ENCODE measurements around the gene VDAC1.
A peak's percentile ranks its signal among the peaks of the same experiment; 100 is the strongest.
"Not testable (repeated sequence)": the region's sequence is repeated elsewhere in the genome, so short reads cannot be mapped to it uniquely, and the experiment has no call there.

The VDAC1 gene

DNA sequence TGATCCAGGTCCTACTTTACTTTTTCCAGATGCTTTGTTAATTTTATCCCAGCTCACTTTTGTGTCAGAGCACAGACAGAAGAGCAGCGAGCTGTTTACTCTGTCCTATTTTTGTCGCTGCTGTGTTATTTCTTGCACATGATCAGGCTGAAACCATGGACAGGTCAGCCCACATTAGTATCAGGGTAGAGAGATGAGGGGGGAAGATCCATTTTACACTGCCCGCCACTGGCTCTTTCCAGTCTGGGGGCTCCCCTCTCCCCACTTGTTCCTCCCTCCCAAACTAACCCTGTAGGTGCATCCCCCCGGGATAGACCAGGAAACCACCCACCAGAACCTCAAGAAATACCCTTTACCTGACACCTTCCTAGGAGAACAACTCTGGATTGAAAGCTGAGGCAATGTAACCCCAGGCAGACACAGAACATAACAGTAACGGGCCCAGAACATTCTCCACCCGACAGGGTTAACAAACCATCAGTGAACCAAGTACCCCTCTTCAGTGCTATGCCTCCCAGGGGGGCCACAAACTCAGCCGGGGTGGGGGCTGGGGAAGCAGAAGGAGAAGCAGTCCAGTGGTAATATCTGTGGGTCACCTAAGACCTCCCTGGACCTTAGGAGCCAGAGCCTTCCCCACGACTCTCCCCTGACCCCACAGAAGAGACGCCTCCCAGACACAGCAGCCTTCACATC lies 10.3 kb downstream of the VDAC1 start:
- no peak for DNase-seq

DNA sequence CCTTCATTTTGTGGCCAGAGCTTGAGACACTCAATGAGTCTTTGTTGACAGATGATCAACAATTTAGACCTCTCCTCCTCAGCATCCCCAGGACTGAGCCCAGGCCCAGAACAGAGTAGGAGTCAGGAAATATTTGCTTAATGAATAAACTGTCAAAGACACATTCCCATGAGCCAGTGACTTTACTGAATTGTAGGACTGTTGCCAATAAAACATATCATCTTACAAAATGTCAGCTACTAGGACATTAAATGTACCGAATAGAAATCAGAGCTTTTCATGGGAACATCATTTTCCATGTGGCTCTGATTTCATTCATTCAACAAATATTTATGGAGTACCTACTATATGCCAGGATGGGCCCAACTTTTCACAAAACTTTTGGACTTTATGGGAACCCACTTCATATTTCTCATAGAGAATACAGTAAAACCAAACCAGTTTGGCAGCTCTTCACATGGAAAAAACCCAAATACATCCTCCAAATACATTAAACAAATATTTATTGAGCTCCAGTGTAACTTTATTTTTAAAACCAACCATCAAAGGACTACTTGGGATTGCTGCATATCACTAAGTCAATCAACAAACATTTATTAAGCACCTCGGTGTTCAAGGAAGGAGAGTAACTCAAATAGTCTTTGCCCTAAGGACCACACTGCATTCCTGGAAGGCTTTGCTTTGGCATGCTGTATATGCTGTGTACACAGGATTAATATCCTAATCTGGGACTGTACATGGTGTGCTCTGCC lies 11.4 kb downstream of the VDAC1 start:
- no peak for DNase-seq

DNA sequence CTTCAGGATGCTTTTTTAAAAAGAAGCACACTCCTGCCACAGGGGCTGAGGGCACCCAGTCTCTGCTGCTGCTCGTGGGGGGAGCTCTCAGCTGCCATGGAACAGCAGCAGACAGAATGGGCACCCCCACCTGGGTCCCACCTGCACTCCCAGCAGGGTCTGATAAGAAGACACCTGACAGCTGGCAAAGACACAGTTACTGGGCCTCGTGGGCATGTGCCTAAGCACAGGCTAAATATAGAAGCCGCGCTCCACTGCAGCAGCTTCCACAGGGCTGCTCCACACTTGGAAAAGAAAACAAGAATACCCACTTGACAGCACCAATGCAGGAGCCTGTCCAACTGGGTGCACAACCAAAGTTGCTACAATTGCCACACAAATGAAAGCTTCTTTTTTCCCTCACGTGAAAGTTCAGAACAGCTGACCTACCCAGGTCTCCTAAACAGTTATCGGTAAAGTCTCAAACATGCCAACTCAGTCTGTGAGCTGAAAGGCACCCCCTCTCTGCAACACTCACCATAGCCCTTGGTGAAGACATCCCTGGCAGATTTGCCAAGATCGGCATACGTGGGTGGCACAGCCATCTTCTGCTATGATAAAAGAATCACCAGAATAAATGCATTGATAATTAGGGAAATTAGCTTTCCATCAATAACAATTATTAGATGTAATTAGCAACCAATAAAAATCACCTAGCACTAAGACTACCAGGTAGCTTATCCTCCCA lies 12.2 kb downstream of the VDAC1 start:
- DNase-seq, result no peak

DNA sequence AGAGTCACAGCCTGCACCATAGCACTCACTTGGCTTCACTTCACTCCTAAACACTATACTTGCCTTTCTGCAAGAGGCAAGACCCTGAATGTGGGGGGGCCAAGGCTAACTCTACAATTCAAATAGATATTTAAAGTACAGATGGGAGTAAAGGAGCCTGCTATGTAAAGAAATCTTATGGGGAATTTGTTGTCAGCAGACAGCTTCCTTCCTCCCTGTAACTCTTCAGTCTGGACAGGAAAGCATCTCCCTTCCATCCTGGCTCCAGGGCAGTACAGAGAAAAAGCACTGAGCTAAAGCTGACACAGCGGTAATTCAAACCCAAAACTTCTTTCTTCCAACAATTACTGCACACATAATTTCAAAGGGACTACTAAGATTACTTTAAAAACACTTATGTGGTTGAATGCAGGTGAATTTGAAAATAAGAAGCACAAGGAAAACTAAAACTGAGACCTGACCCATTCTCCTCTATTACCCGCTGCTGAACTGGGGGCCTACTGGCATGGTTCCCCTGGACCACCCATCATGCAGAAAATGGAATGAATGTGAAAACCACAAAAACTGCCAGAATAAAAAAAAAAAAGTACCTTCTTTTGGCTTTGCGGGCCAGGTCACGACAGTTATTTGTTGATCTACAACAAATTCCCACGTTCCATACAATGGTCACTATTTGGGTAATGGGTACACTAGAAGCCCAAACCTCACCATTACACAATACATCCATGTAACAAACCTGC lies 13.4 kb downstream of the VDAC1 start:
- DNase-seq, result no peak

DNA sequence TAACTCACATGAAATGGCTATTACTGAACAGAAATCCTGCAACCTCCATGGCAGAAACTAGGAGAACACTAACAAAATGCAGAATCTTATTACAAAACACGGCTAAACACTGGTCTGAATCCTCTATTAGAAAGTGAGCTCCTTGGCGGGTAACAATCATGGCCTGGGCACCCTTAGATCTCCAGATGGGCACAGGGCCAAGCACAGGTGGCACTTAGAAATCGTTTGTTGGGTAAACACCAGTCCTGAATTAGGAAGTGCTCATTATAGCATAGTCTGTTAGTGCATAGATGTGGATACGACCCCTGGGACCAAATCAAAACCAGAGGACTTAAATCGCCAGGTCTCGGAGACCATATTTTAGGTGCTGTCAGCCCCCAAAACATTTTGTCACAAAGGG lies 14.4 kb downstream of the VDAC1 start:
- no peak for DNase-seq

DNA sequence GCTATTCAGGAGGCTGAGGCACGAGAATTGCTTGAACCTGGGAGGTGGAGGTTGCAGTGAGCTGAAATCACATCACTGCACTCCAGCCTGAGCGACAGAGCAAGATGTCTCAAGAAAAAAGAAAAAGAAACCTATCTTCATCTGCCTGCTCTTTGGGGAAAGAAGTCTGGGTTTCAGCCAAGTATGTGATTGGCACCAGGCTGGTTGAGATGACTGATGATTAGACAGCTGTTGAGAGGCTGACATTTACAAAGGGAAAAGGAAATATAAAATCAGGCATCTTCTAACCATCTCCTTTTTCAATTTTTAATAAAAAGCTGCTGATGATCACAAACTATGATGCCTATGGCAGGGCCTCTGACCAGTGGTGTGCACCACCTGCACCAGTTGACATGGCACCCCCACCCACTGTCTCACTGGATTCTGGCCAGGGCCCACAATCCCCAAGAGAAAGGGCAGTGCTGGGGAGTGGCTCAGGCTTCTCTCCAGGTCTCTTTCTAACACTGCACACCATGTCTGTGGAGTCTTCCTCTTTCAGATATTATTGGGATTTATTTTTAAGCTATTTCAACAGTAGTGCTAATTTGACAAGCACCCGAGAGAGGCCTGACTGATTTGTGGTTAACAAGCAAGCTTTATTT lies 19.1 kb downstream of the VDAC1 start:
- no peak for DNase-seq

DNA sequence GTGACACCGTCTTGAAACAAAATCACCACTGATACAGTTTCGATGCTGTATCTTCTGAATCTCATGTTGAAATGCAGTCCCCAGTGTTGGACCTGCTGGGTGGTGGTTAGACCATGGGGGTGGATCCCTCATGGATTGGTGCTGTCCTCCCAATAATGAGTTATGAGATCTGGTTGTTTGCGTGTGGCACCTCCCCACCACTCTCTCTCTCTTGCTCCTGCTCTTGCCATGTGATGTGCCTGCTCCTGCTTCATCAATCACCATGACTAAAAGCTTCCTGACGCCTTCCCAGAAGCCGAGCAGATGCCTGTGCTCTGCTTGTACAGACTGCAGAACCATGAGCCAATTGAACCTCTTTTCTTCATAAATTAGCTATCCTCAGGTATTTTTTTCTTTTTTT lies 21.1 kb downstream of the VDAC1 start:
- DNase-seq, result no peak

DNA sequence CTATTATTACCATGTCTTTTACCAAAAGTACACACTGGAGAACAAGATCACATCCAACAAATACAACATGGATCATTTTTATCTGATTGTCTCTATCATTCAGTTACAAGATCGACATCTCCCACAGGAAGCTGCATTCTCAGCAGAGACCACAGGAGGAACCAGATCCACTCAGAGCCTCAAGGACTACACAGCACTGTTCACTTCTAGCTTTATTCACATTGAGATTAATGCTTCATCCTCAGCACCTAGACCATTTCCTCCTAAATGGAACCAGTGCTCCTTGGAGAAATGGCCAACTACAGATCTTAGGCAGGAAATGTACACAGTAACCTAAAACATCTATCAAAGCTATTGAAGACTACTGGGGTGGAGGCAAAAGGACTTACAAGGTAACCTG lies 23.1 kb downstream of the VDAC1 start:
- no peak for DNase-seq

DNA sequence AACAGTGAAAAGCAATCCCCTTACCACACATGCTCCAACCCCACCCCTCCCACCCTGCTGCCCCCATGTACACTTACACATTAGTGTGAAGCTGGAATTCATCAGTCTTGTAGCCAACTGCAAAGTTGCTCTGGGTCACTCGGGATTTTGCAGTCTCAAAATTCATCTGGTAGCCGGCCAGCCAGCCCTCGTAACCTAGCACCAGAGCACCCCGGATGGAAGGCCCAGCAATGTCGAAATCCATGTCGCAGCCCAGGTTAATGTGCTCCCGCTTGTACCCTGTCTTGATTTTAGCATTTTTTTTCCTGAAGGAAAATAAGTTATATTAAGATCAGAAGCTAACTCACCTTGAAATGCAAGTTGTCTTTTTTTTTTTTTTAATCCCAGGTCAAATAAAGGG lies 24.1 kb downstream of the VDAC1 start:
- DNase-seq, result no peak

DNA sequence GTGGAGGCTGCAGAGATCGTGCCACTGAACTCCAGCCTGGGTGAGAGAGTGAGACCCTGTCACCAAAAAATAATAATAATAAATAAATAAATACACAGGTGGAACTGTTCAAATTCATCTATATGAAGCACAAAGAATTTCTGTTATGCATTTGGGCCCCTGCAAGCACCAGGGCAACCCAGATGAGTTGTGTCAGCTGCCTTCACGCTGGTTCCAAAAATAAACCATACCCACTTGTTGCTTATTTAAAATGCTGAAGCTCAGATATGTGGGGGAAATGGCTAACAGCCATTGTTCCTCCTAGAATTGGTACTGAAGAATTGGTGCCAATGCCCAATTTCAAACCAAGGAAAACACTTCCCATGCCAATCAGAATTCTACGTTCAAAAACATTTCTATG lies 25.8 kb downstream of the VDAC1 start:
- no peak for DNase-seq

DNA sequence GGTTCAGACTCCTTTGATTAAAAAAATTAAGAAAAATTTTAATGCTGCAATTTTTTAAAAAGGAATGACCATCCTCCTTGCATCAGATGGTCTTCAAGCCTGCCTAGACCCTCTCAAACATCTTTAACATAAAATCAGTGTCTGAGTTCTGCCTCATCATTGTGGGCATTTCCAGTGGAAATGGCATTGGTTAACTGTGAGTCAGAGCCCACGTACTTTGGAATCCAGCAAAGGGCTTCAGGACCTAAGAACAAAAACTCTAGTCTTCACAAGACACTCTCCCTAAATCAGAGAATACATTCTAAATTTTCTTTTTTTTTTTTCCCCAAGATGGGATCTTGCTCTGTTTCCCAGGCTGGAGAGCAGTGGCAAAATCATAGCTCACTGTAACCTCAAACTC lies 26.9 kb downstream of the VDAC1 start:
- no peak for DNase-seq

DNA sequence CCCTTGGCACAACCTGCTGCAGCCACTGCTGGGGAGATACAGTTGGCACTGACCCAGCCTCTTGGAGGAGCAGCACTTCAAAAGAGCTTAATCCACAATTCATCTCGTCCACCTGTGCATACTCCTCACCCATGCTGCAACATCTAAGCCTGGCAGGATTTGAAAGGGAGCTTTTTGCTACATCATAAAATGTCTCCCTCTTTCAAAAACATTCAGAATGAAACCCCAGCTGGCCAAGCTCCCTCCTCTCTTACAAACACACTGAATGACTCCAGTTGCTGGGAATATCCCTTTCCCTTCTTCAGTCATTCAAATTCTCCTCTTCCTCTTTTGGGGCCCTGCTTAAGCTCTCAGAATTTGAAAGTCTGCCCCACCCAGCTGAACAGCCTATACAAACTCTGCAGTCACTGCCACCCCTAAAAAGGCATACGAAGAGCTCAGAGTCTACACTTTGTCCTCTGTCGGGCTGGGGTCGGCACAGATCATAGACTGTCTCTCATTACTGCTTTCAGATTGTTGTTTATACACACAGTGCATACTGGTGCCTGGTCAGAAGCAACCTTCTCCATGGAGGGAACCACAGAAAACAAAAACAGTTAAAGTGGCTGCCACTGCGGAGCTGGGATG lies 27.5 kb downstream of the VDAC1 start:
- DNase-seq, result no peak

DNA sequence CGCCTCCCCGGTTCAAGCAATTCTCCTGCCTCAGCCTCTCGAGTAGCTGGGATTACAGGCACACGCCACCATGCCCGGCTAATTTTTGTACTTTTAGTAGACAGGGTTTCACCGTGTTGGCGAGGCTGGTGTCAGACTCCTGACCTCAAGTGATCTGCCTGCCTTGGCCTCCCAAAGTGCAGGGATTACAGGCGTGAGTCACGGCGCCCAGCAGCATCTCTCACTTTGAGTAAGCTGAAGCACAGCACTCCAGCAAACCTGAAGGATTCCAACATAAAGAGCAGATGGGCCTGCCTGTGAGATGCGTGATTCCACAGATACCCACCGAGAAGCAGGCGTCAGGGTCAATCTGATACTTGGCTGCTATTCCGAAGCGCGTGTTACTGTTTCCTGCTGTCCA lies 29.2 kb downstream of the VDAC1 start:
- DNase-seq, result not testable (repeated sequence)

DNA sequence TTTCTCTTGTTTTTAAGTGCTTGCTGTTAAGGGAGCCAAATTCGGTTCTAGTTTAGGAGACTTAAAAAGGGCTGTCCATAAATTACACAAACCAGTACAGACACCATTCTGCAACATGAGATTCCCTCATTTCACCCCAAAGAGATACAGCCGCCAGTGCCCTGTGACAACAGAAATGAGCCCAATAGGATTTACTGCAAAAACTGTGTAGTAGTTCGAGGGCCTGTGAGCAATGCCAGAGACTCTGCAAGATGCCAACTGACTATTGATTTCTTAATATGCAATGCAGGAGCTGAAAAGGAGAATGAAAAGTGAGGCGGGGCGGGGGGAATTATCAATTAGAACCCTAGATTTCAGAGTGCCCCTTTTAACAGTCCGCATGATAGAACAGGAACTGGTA lies 30.6 kb downstream of the VDAC1 start:
- no peak for DNase-seq

DNA sequence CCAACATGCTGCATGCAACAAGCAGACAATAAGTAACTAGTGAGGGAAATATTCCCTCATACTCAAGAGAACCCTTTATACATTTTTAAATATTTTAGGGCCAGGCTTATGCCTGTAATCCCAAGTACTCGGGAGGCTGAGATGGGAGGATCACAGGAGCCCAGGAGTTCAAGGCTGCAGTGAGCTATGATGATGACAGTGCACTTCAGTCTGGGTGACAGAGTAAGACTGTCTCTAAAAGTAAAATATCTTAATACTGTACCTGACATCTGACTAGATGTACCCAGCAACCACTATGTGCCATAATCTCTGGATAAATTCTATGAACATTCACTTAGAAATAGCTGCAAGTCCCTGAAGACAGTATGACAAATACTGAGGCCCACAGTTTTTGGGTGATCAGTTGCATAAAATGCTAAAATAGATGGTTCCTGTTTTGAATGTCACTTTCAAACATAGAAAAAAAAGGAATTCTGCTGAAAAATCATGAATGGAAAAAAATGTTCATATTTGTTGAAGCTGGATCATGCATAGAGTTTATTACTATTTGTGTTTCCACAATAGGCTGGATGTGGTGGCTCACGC lies 34.4 kb downstream of the VDAC1 start:
- no peak for DNase-seq

DNA sequence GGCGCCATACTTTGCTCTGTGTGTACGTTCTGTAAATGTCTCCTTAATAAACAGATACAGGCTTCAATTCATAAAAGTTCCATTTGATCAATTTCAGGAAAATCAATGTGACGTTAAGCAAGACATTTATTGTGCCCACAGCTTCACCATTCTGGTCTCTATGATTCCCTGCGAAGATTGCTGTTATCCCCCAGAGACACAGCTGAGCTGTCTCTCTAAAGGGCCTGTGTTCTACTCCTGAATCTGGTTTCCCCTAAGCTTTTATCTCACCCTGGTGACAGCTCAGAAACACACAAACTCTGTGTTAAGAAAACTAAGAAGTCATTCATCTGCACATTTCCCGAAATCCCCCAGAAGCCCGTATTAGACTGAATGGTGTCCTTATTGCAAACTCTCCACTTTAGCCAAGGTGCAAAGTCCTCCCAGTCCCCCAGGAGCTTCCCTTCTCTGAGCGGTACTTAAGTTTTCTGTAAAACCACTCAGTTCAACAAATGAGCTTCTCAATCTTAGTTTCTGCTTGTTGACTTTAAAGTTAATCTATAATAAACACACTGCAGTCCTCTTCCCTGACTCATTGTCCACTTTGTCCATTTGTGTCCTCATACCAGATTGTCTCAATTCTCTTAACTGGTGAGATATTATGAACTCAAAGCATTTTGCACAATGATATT lies 35.0 kb downstream of the VDAC1 start:
- no peak for DNase-seq

DNA sequence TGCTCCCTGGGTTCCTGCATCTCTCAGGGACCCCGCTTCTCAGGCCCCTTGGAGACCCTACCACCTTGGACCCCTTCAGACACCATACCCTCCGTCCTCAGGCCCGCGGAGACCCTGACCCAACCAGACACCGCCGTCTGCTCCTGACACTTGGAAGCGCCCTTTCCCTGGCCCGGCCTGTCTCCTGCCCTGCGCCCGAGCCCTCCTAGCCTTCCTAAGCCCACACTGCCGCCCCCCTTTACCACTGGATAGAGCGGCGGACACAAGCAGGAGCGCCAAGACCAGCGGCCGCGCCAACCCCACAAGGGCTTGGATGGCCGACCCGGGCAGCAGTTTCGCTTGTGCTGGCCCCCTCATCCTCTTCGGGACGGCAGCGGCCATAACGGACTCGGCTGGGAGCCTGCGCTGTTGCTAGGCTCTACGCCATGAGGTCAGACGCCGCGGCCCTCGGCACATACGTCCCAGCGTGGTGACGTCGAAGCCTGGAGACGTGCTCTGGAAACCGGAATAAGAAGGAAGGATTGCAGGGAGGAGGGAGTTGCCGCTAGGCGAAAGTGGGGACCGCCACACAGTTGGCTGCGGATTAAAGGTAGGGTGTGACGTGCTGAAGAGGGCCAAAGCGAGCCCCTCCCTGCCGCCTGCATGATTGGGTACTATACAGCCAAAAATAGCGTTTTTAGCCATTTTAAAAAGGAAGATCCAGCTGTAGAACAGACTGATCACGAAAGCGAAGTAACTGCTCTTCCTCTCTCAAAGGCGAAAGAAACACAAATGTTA lies 36.4 kb downstream of the VDAC1 start, which contains the start of gene C5orf15:
TSS of gene C5orf15 (minus strand) at position 422 of the 777 bp plus-strand sequence. CDS start at position 381, 41 bp downstream.
- peak; percentile 94 for DNase-seq

DNA sequence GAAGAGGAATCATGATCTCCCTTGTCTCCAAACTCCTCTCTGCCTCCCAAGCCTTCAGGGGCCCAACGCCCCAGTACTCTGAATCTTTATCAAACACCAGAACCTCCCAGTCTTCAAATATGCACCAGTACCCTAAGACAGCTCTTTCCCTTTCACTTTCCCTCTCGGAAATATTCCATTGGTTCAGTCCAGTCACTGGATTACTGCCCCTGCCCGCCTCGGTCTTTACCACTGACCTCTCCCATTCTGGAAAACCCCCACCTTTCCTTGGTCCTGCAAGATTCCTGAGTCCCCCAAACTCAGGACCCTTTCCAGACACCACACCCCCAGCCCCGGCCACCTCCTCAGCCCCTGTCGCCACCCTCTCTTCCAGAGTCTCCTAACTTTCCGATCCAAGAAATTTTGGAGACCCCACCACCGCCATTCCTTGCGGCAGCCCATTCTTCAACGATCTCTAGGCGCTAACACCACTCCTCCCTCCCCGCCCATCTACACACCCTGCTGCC lies 37.0 kb downstream of the VDAC1 start:
- DNase-seq, result no peak

DNA sequence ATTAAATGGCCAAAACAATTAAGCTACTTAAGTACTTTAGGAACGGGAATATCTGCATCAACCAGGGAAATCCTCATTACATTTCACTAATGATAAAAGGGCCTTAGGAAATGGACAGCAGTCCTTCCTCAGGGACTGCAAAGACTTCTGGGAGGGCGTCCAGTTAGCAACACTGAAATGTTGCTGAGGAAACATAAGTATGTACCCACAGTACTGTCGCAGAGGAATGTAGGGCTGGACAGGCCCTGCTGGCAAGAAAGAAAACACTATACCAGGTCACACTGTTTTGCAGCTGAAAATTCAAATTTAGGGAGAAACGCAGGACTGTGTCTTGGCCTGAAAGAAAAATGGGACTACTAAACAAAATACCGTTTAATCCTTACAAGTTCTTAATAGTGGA lies 37.7 kb downstream of the VDAC1 start:
- no peak for DNase-seq

DNA sequence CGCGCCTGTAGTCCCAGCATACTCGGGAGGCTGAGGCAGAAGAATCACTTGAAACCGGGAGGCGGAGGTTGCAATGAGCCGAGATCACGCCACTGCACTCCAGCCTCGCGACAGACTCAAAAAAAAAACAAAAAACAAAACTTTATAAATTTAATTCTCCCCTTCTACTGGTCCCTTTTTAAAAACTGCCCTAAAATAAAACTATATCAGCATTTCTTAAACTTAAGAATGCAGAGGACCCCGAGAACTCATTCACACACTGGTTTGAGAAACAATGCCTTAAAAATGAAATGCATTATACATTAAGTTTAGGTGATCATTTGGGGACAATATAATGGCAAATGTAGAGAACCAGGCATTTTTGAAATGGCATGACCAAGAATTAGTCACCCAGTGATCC lies 38.7 kb downstream of the VDAC1 start:
- DNase-seq, result no peak

Measured in NCI-H2227 treated with DMSO at 0.1 percent for 48 hours (cell line).